Measurements from ENCODE around the gene VWCE. TPM values are rescaled to one million over a fixed set of nuclear protein-coding genes. Genes with fewer than 3 reads are reported as not detected.
"Not testable (repeated sequence)": the region's sequence is repeated elsewhere in the genome, so short reads cannot be mapped to it uniquely, and the experiment has no call there.

Gene VWCE
- total and polyA plus RNA-seq, 9 of the 15 experiments (the other 6 are each of a cell fraction or from before 2014, with no cell fraction given), result 0.06 to 1.6 (median 0.63) TPM; not detected in 1

GRCh38 chr11:61218306-61218705 lies 76.8 kb downstream of the VWCE start:
- H3K79me2 ChIP-seq (ENCODE audit: control insufficient read depth, insufficient read depth, low read length); H3K9me3 ChIP-seq (replicated peaks; ENCODE audit: control insufficient read depth, insufficient read depth, low read depth, low read length); intact Hi-C loops (cut with micrococcal nuclease); H3K4me1 ChIP-seq (replicated peaks in 1 of 2; ENCODE audit: control insufficient read depth in 2 of 2, insufficient read depth in 2 of 2, low read length in 2 of 2); H3K4me3 ChIP-seq; H2AFZ ChIP-seq (ENCODE audit: low read depth, low read length); POLR2A ChIA-PET; ATAC-seq; H4K20me1 ChIP-seq (replicated peaks; ENCODE audit: control insufficient read depth, insufficient read depth, low read length); CTCF ChIA-PET (ENCODE audit: low intra/inter-chr PET ratio); H3K9me1 ChIP-seq (ENCODE audit: control insufficient read depth, insufficient read depth, low read length); H3K27me3 ChIP-seq (ENCODE audit: control insufficient read depth in 2 of 2, insufficient read depth in 2 of 2, low read length in 2 of 2); FAIRE-seq; BruUV-seq (replicated peaks); H3K36me3 ChIP-seq (ENCODE audit: control insufficient read depth, insufficient read depth, low read length); H3K4me2 ChIP-seq (ENCODE audit: insufficient read depth, low read length); H3K9ac ChIP-seq (ENCODE audit: insufficient read depth in 1 of 2, low read depth in 2 of 2, low read length in 2 of 2); DNase-seq (ENCODE audit: extremely low read depth in 1 of 4, low spot score in 3 of 4); H3K27ac ChIP-seq (ENCODE audit: extremely low read depth, low read depth, low read length); in situ Hi-C loops (cut with MboI): not testable (repeated sequence)
- WGBS (ENCODE audit: insufficient coverage, low coverage, missing lambda C conversion rate), result no CpG with 5 or more reads among the region's 4 CpGs

GRCh38 chr11:61213711-61214324 lies 81.3 kb downstream of the VWCE start:
- intact Hi-C loops (cut with micrococcal nuclease); H3K4me1 ChIP-seq (replicated peaks in 1 of 2; ENCODE audit: control insufficient read depth in 2 of 2, insufficient read depth in 2 of 2, low read length in 2 of 2); DNase-seq (ENCODE audit: extremely low read depth in 1 of 4, low spot score in 3 of 4); H3K79me2 ChIP-seq (ENCODE audit: control insufficient read depth, insufficient read depth, low read length); H2AFZ ChIP-seq (ENCODE audit: low read depth, low read length); H3K9me3 ChIP-seq (replicated peaks; ENCODE audit: control insufficient read depth, insufficient read depth, low read depth, low read length); H3K27me3 ChIP-seq (ENCODE audit: control insufficient read depth in 2 of 2, insufficient read depth in 2 of 2, low read length in 2 of 2); CTCF ChIA-PET (ENCODE audit: low intra/inter-chr PET ratio); ATAC-seq; H3K9ac ChIP-seq (ENCODE audit: insufficient read depth in 1 of 2, low read depth in 2 of 2, low read length in 2 of 2); BruUV-seq (replicated peaks); H3K4me3 ChIP-seq; in situ Hi-C loops (cut with MboI); FAIRE-seq; H4K20me1 ChIP-seq (replicated peaks; ENCODE audit: control insufficient read depth, insufficient read depth, low read length); H3K4me2 ChIP-seq (ENCODE audit: insufficient read depth, low read length); POLR2A ChIA-PET; H3K9me1 ChIP-seq (ENCODE audit: control insufficient read depth, insufficient read depth, low read length); H3K27ac ChIP-seq (ENCODE audit: extremely low read depth, low read depth, low read length); H3K36me3 ChIP-seq (ENCODE audit: control insufficient read depth, insufficient read depth, low read length): not testable (repeated sequence)
- WGBS (ENCODE audit: insufficient coverage, low coverage, missing lambda C conversion rate), result no CpG with 5 or more reads among the region's 3 CpGs

GRCh38 chr11:61212202-61212601 lies 82.9 kb downstream of the VWCE start:
- H3K4me1 ChIP-seq (replicated peaks in 1 of 2; ENCODE audit: control insufficient read depth in 2 of 2, insufficient read depth in 2 of 2, low read length in 2 of 2); H2AFZ ChIP-seq (ENCODE audit: low read depth, low read length); intact Hi-C loops (cut with micrococcal nuclease); H3K36me3 ChIP-seq (ENCODE audit: control insufficient read depth, insufficient read depth, low read length); H3K79me2 ChIP-seq (ENCODE audit: control insufficient read depth, insufficient read depth, low read length); H3K4me2 ChIP-seq (ENCODE audit: insufficient read depth, low read length); ATAC-seq; H3K9me1 ChIP-seq (ENCODE audit: control insufficient read depth, insufficient read depth, low read length); FAIRE-seq; H3K4me3 ChIP-seq; DNase-seq (ENCODE audit: extremely low read depth in 1 of 4, low spot score in 3 of 4); H3K27me3 ChIP-seq (ENCODE audit: control insufficient read depth in 2 of 2, insufficient read depth in 2 of 2, low read length in 2 of 2); BruUV-seq (replicated peaks); H4K20me1 ChIP-seq (replicated peaks; ENCODE audit: control insufficient read depth, insufficient read depth, low read length); H3K27ac ChIP-seq (ENCODE audit: extremely low read depth, low read depth, low read length); CTCF ChIA-PET (ENCODE audit: low intra/inter-chr PET ratio); H3K9me3 ChIP-seq (replicated peaks; ENCODE audit: control insufficient read depth, insufficient read depth, low read depth, low read length); in situ Hi-C loops (cut with MboI); POLR2A ChIA-PET; H3K9ac ChIP-seq (ENCODE audit: insufficient read depth in 1 of 2, low read depth in 2 of 2, low read length in 2 of 2): not testable (repeated sequence)
- whole genome bisulfite sequencing (ENCODE audit: insufficient coverage, low coverage, missing lambda C conversion rate), result no CpG with 5 or more reads among the region's 15 CpGs

GRCh38 chr11:61211327-61211952 lies 83.7 kb downstream of the VWCE start:
- H3K4me1 ChIP-seq (replicated peaks in 1 of 2; ENCODE audit: control insufficient read depth in 2 of 2, insufficient read depth in 2 of 2, low read length in 2 of 2); H3K9me1 ChIP-seq (ENCODE audit: control insufficient read depth, insufficient read depth, low read length); in situ Hi-C loops (cut with MboI); H3K4me3 ChIP-seq; ATAC-seq; H3K79me2 ChIP-seq (ENCODE audit: control insufficient read depth, insufficient read depth, low read length); H3K4me2 ChIP-seq (ENCODE audit: insufficient read depth, low read length); H3K27me3 ChIP-seq (ENCODE audit: control insufficient read depth in 2 of 2, insufficient read depth in 2 of 2, low read length in 2 of 2); H3K9ac ChIP-seq (ENCODE audit: insufficient read depth in 1 of 2, low read depth in 2 of 2, low read length in 2 of 2); FAIRE-seq; BruUV-seq (replicated peaks); intact Hi-C loops (cut with micrococcal nuclease); H3K9me3 ChIP-seq (replicated peaks; ENCODE audit: control insufficient read depth, insufficient read depth, low read depth, low read length); H3K36me3 ChIP-seq (ENCODE audit: control insufficient read depth, insufficient read depth, low read length); CTCF ChIA-PET (ENCODE audit: low intra/inter-chr PET ratio); DNase-seq (ENCODE audit: extremely low read depth in 1 of 4, low spot score in 3 of 4); H2AFZ ChIP-seq (ENCODE audit: low read depth, low read length); H4K20me1 ChIP-seq (replicated peaks; ENCODE audit: control insufficient read depth, insufficient read depth, low read length); H3K27ac ChIP-seq (ENCODE audit: extremely low read depth, low read depth, low read length); POLR2A ChIA-PET: not testable (repeated sequence)
- WGBS (ENCODE audit: insufficient coverage, low coverage, missing lambda C conversion rate), result 0% methylated on average over 4 of the region's 10 CpGs
